ENCODE results near the gene IGFLR1. TPM values are rescaled to one million over a fixed set of nuclear protein-coding genes. Genes with fewer than 3 reads are reported as not detected.

The IGFLR1 gene
- polyA plus RNA-seq, 3 donors from 2014 or later: 94.6 to 116 (median 109) TPM

DNA sequence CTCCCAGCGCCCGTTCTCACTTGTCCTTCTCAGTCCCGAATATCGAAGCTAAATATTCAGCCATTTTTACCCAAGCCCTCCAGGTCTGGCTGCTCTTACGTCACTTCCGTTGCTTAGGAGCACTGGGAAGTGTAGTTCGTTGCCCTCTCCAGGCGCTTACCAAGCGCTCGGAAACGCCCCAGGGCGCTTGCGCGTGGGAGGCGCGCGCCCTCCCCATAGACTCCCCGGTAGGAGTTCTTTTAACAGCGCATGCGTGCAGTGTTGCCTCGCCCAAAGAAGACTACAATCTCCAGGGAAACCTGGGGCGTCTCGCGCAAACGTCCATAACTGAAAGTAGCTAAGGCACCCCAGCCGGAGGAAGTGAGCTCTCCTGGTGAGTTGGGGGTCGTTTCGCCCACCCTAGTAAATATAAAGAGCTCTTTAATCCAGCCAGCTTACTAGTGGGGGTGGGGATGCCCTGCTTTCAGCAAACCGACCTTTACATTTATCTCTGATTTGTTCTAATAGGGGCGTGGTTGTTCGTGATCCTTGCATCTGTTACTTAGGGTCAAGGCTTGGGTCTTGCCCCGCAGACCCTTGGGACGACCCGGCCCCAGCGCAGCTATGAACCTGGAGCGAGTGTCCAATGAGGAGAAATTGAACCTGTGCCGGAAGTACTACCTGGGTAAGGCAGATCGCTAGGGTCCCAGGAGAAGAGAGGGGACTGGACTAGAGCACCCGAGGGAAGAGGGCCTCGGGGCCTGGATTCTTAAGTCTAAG is 3.3 kb upstream of the IGFLR1 start, which contains the start of the genes PSENEN and U2AF1L4:
Gene PSENEN, plus strand, starts transcription at position 324 of the 759 bp plus-strand sequence. Its CDS starts 280 bp downstream, at position 604.
Gene U2AF1L4, minus strand, starts transcription at position 91 of the 759 bp plus-strand sequence. Its CDS starts 27 bp downstream, at position 64.
- peaks cover 66 to 72% of the 10 kb centered on the region in 2 donors for H3K4me1 Mint-ChIP-seq
- peak; percentile 97 to 99 (median 98) for DNase-seq
- H3K27ac Mint-ChIP-seq: peak within 1 kb of the TSS; percentile 98 to 100 (median 99)
- no peaks in the 10 kb centered on the region for H3K9me3 Mint-ChIP-seq
- H3K27me3 Mint-ChIP-seq (ENCODE audit: low read depth in 3 of 3): peaks cover 11 to 13% (median 12%) of the 10 kb centered on the region in 3 donors
- peaks cover 0 to 5% (median 0%) of the 10 kb centered on the region in 3 donors for H3K36me3 Mint-ChIP-seq
- H3K4me3 Mint-ChIP-seq: peak within 1 kb of the TSS; percentile 96 to 99 (median 98)

GRCh38 chr19:35744430-35745327 is 2.4 kb upstream of the IGFLR1 start:
- H3K4me1 Mint-ChIP-seq: peaks cover 66 to 75% of the 10 kb centered on the region in 2 donors
- peak overlapping the region; percentile 96 to 99 (median 98) for H3K4me3 Mint-ChIP-seq
- peaks cover 13 to 14% (median 13%) of the 10 kb centered on the region in 3 donors for H3K27me3 Mint-ChIP-seq (ENCODE audit: low read depth in 3 of 3)
- peak; percentile 93 to 95 (median 94) for DNase-seq
- no peaks in the 10 kb centered on the region for H3K9me3 Mint-ChIP-seq
- peaks cover 0 to 5% (median 0%) of the 10 kb centered on the region in 3 donors for H3K36me3 Mint-ChIP-seq
- H3K27ac Mint-ChIP-seq: peak overlapping the region; percentile 98 to 100 (median 99)

DNA sequence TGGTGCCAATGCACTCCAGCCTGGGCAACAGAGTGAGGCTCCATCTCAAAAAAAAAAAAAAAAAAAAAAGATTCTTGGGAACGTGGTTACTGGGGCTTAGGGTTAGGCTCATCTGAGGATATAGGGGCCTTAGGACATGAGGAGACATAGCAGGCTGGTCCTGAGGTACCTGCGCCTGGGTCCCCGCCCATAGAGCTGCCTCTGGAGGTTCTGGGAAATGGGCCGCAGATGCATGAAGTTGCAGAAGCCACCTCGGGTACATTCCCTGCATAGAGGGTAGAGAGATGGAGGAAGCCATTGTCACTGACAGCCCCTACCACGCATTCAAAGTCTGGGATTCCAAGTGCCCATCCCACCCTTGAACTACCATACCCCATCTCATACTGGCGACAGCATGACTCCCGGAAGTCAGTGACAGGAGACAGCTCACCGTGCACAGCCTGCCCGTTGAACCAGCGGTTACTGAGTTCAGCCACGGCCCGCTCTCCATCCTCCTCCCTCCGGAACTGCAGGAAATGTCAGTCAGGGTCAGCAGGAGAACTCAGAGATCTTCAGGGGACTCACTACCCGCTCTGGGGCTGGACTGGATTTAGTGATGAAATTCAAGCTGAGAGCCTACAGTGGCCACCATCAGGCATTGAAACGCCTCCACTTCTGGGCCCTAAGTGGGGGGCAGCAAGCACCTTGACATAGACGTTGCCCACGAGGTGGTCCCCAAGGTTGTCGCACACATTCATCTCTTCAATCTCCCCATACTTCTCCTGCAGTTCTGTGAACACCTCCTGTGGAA is 1.6 kb upstream of the IGFLR1 start:
- Mint-ChIP-seq H3K4me1 (peaks cover 67 to 68% of the 10 kb centered on the region in 2 donors), H3K4me3 (peak overlapping the region; percentile 96 to 99 (median 98)), H3K27me3 (ENCODE audit: low read depth in 3 of 3) (peaks cover 13 to 14% (median 13%) of the 10 kb centered on the region in 3 donors), H3K9me3 (no peaks in the 10 kb centered on the region), H3K27ac (peak overlapping the region; percentile 98 to 100 (median 99)), H3K36me3 (peaks cover 0 to 5% (median 0%) of the 10 kb centered on the region in 3 donors)
- no peak for DNase-seq

DNA sequence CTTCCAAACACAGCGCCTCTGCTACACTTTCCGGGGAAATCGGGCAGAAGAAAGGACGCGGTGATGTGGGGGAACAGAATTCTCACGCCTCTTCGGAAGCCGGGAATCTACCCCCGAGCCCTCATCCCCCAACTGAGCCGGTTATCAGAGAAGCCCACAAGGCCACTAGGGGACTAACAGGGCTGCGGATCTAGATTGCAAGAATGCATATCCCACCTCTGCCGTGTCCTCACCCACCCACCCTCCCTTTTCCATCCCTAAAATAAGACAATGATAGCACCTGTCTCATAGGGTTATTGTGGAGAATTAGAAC is 1.1 kb downstream of the IGFLR1 start:
- Mint-ChIP-seq H3K9me3 (no peaks in the 10 kb centered on the region), H3K4me1 (peaks cover 44 to 48% of the 10 kb centered on the region in 2 donors), H3K27ac (peak overlapping the region; percentile 85 to 95 (median 93)), H3K36me3 (peaks cover 0 to 5% (median 3%) of the 10 kb centered on the region in 3 donors), H3K27me3 (ENCODE audit: low read depth in 3 of 3) (peaks cover 10 to 14% (median 13%) of the 10 kb centered on the region in 3 donors), H3K4me3 (peak overlapping the region; percentile 87 to 98 (median 94))
- no peak for DNase-seq

GRCh38 chr19:35740423-35741202 is 1.6 kb downstream of the IGFLR1 start:
- Mint-ChIP-seq H3K27me3 (ENCODE audit: low read depth in 3 of 3) (peaks cover 10 to 14% (median 13%) of the 10 kb centered on the region in 3 donors), H3K9me3 (no peaks in the 10 kb centered on the region), H3K4me1 (peaks cover 39 to 42% of the 10 kb centered on the region in 2 donors), H3K36me3 (peaks cover 0 to 5% (median 5%) of the 10 kb centered on the region in 3 donors), H3K4me3 (peak overlapping the region; percentile 87 to 97 (median 94)), H3K27ac (peak overlapping the region; percentile 85 to 94 (median 91))
- peak; percentile 92 to 93 (median 92) for DNase-seq

DNA sequence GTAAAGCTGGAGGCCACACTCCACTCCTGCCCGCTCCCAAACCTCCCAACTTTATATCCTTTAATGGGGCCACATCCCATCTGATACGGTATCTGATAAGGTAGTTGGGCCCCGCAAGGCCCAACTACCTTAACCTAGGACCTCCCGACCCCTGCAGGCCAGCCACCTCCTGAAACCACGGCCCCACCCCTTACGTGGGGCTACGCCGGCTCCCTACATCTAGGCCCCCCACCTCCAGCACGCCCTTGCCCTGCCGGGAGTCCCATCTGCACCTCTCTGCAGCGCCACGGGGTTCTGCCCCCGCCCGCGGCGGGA is 2.2 kb downstream of the IGFLR1 start:
- Mint-ChIP-seq H3K27me3 (ENCODE audit: low read depth in 3 of 3) (peaks cover 7 to 12% (median 8%) of the 10 kb centered on the region in 3 donors), H3K4me1 (peaks cover 34 to 38% of the 10 kb centered on the region in 2 donors), H3K27ac (peak overlapping the region in 3 of 6 donors; percentile 36 to 94 (median 90)), H3K9me3 (no peaks in the 10 kb centered on the region), H3K4me3 (peak overlapping the region; percentile 87 to 97 (median 94)), H3K36me3 (peaks cover 0 to 7% (median 5%) of the 10 kb centered on the region in 3 donors)
- DNase-seq: no peak

DNA sequence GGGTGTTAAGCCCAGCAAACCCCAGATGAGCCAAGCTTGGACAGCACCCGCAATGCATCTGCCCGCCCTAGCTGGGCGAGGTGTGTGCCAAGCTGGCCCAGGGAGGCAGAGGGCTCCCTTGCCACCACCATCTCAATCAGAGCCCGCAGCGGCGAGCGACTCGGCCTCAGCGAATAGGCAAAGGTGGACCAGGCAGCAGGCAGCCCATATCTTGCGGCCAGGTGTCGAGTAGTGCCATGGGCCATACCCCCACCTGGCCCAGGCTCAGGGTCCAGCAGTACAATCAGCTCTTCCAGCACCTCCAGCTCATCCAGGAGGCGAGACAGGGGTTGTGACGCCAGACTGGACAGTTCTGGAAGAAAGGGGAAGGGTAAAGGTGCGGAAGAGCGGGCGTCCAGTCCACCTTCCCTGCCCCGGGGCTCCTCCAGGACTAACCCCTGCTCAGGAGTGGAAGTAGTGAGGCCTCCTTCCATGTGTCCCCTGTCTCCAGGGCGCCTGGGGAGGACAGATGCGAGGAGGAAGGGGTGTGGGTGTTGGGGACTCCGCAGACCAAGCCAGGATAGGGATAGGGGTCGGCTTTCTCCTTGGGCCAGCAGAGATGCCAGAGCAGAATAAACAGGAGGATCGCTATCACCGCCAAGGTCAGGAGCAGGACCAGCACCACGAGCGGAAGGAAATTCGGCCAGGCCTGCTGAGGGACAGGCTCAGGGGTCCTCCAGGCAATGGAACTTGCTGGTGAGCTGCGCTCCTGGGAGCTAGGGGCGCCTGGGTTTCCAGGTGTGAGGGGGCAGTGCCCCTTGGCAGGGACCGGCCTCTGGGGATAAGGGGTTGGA is 2.8 kb downstream of the IGFLR1 start:
- H3K4me1 Mint-ChIP-seq: peaks cover 31 to 34% of the 10 kb centered on the region in 2 donors
- no peaks in the 10 kb centered on the region for H3K9me3 Mint-ChIP-seq
- peak overlapping the region in 2 of 6 donors; percentile 34 to 45 for H3K27ac Mint-ChIP-seq
- H3K4me3 Mint-ChIP-seq: peak overlapping the region; percentile 49 to 97 (median 87)
- no peak for DNase-seq
- peaks cover 0 to 7% (median 5%) of the 10 kb centered on the region in 3 donors for H3K36me3 Mint-ChIP-seq
- H3K27me3 Mint-ChIP-seq (ENCODE audit: low read depth in 3 of 3): peaks cover 4 to 9% (median 6%) of the 10 kb centered on the region in 3 donors

- Mint-ChIP-seq H3K9me3 (no peaks in the 10 kb centered on the region), H3K27me3 (ENCODE audit: low read depth in 3 of 3) (peaks cover 6 to 9% (median 7%) of the 10 kb centered on the region in 3 donors), H3K4me3 (peak overlapping the region in 3 of 5 donors; percentile 30 to 94 (median 54)), H3K36me3 (peaks cover 0 to 11% (median 5%) of the 10 kb centered on the region in 3 donors), H3K4me1 (peaks cover 24 to 28% of the 10 kb centered on the region in 2 donors), H3K27ac (peak overlapping the region in 3 of 6 donors; percentile 28 to 48 (median 45))
- DNase-seq: no peak
These were observed 3.4 kb downstream of the IGFLR1 start for GRCh38 chr19:35738887-35739229.

DNA sequence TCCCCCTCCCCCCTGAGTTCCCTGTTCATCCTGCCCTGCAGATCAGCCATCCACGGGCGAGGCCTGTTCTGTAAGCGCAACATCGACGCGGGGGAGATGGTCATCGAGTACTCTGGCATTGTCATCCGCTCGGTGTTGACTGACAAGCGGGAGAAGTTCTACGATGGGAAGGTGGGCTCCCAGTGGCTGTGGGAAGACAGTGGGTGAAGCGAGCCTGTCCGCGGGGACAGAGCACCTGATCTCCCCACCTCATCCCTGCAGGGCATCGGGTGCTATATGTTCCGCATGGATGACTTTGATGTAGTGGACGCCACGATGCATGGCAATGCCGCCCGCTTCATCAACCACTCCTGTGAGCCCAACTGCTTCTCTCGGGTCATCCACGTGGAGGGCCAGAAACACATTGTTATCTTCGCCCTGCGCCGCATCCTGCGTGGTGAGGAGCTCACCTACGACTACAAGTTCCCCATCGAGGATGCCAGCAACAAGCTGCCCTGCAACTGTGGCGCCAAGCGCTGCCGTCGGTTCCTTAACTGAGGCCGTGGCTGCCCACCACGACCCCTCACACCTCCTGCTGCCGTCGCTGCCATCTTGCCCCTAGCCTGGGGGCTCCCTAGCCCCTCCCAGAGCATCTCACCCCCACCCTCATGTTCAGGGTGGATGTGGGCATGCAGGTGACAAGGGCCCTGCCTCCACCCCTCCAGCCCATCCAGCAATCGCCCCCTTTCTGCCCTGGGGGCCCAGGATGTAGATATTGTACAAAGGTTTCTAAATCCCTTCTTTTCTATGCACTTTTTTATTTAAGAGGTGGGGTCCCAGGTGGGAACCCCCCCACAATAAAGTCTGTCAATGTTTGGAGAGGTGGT is 4.0 kb downstream of the IGFLR1 start:
- H3K27ac Mint-ChIP-seq: peak overlapping the region in 3 of 6 donors; percentile 28 to 48 (median 45)
- H3K36me3 Mint-ChIP-seq: peaks cover 0 to 11% (median 5%) of the 10 kb centered on the region in 3 donors
- peaks cover 21 to 25% of the 10 kb centered on the region in 2 donors for H3K4me1 Mint-ChIP-seq
- H3K4me3 Mint-ChIP-seq: peak overlapping the region in 3 of 5 donors; percentile 30 to 94 (median 54)
- H3K9me3 Mint-ChIP-seq: no peaks in the 10 kb centered on the region
- no peak for DNase-seq
- peaks cover 6 to 9% (median 7%) of the 10 kb centered on the region in 3 donors for H3K27me3 Mint-ChIP-seq (ENCODE audit: low read depth in 3 of 3)

DNA sequence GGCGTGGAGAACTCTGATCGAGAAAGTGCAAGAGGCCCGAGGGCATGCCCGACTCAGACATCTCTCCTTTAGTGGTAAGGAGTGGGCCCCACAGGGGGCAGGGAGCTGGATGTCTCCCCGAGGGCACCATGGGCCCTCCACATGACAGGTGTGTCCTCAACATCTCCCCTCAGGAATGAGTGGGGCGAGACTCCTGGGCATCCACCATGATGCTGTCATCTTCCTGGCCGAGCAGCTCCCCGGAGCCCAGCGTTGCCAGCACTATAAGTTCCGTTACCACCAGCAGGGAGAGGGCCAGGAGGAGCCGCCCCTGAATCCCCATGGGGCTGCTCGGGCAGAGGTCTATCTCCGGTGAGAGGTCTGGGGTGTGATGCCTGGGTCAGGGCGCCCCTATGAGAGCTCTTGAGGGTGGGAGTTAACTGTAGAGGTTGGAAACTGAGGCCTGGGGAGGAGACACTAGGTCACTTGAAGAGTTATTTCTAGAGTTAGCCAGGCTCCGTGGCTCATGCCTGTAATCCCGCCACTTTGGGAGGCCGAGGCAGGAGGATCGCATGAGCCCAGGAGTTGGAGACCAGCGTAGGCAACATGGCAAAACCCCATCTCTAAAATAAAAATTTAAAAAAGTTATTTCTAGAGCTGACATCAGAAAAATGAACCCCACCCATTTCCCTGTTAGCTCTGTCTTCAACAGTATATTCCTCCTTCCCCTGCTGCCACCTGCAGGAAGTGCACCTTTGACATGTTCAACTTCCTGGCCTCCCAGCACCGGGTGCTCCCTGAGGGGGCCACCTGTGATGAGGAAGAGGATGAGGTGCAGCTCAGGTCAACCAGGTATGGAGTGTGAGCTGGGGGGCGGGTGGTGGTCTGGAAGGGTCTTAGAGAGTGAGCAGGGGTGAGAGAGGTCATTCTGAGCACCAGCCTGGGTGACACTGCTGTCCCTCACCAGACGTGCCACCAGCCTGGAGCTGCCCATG is 5.1 kb downstream of the IGFLR1 start:
- no peak overlapping the region for H3K4me3 Mint-ChIP-seq

More for the DNA sequence above, 5.1 kb downstream of the IGFLR1 start:
- peaks cover 3 to 9% (median 7%) of the 10 kb centered on the region in 3 donors for H3K27me3 Mint-ChIP-seq (ENCODE audit: low read depth in 3 of 3)
- H3K36me3 Mint-ChIP-seq: peaks cover 0 to 11% (median under 1%) of the 10 kb centered on the region in 3 donors
- DNase-seq: no peak
- peaks cover 14 to 17% of the 10 kb centered on the region in 2 donors for H3K4me1 Mint-ChIP-seq
- H3K9me3 Mint-ChIP-seq: no peaks in the 10 kb centered on the region
- no peak overlapping the region for H3K27ac Mint-ChIP-seq

Data from immature natural killer cell (primary cell).